ENCODE data around the gene MZT2A. TPM values are rescaled to one million over a fixed set of nuclear protein-coding genes. Genes with fewer than 3 reads are reported as not detected.
"Not testable (repeated sequence)": the region's sequence is repeated elsewhere in the genome, so short reads cannot be mapped to it uniquely, and the experiment has no call there.

Gene MZT2A
- total and polyA plus RNA-seq, 9 of the 15 experiments (the other 6 are each of a cell fraction or from before 2014, with no cell fraction given), result 5.8 to 355 (median 101) TPM

DNA sequence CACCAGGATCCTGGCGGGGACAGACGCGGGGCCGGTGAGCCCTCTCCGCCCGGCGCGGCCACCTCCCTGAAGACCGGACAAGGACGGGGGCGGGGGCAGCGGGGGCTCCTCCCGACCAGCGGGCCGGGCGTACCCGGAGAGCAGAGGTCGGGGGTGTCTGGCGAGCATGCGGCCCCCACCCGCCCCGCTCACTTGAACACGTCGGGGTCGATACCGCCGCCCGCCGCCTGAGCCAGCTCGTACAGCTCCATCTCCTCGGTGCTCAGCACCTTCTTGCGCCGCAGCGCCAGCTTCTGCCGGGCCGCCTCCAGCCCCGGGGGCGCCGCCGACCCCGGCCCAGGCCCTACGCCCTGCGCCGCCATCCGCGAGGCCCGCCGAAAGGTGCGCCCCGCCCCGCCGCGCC lies at the start of gene MZT2A (continued):
- TF ChIP-seq, protein P1, sequence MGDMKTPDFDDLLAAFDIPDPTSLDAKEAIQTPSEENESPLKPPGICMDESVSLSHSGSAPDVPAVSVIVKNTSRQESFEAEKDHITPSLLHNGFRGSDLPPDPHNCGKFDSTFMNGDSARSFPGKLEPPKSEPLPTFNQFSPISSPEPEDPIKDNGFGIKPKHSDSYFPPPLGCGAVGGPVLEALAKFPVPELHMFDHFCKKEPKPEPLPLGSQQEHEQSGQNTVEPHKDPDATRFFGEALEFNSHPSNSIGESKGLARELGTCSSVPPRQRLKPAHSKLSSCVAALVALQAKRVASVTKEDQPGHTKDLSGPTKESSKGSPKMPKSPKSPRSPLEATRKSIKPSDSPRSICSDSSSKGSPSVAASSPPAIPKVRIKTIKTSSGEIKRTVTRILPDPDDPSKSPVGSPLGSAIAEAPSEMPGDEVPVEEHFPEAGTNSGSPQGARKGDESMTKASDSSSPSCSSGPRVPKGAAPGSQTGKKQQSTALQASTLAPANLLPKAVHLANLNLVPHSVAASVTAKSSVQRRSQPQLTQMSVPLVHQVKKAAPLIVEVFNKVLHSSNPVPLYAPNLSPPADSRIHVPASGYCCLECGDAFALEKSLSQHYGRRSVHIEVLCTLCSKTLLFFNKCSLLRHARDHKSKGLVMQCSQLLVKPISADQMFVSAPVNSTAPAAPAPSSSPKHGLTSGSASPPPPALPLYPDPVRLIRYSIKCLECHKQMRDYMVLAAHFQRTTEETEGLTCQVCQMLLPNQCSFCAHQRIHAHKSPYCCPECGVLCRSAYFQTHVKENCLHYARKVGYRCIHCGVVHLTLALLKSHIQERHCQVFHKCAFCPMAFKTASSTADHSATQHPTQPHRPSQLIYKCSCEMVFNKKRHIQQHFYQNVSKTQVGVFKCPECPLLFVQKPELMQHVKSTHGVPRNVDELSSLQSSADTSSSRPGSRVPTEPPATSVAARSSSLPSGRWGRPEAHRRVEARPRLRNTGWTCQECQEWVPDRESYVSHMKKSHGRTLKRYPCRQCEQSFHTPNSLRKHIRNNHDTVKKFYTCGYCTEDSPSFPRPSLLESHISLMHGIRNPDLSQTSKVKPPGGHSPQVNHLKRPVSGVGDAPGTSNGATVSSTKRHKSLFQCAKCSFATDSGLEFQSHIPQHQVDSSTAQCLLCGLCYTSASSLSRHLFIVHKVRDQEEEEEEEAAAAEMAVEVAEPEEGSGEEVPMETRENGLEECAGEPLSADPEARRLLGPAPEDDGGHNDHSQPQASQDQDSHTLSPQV (IDR thresholded peaks at IDR 0.05), result peak; percentile 63
- TF ChIP-seq ZBTB17 (CRISPR knock-in tag; IDR thresholded peaks at IDR 0.05), result peak; percentile 47; the same call in 1 of the 2 replicates
- TF ChIP-seq NONO (IDR thresholded peaks at IDR 0.05; ENCODE audit: low read depth in 2 of 2, low read length in 1 of 2), result peak in 1 of 2 experiments; percentile 50; a peak in 1 of 4 replicates
- TF ChIP-seq, protein P2, sequence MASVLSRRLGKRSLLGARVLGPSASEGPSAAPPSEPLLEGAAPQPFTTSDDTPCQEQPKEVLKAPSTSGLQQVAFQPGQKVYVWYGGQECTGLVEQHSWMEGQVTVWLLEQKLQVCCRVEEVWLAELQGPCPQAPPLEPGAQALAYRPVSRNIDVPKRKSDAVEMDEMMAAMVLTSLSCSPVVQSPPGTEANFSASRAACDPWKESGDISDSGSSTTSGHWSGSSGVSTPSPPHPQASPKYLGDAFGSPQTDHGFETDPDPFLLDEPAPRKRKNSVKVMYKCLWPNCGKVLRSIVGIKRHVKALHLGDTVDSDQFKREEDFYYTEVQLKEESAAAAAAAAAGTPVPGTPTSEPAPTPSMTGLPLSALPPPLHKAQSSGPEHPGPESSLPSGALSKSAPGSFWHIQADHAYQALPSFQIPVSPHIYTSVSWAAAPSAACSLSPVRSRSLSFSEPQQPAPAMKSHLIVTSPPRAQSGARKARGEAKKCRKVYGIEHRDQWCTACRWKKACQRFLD (CRISPR knock-in tag; IDR thresholded peaks at IDR 0.05), result 0 out of 2 replicates have a peak, but pooled peaks have one; percentile 6
- peak; percentile 9 for TF ChIP-seq CXXC5 (CRISPR knock-in tag; IDR thresholded peaks at IDR 0.05)
- TF ChIP-seq PHF8 (IDR thresholded peaks at IDR 0.05; ENCODE audit: borderline replicate concordance, low read length), result peak; percentile 26; the same call in 1 of the 2 replicates
- TF ChIP-seq YY1 (IDR thresholded peaks at IDR 0.05; ENCODE audit: borderline replicate concordance in 1 of 3, control insufficient read depth in 1 of 3, extremely low read depth in 1 of 3, insufficient read depth in 3 of 3, insufficient read length in 1 of 3, insufficient replicate concordance in 2 of 3, low read depth in 1 of 3, low read length in 2 of 3), result peak in 1 of 3 experiments; percentile 76
- TF ChIP-seq RB1 (IDR thresholded peaks at IDR 0.05; ENCODE audit: low read depth), result 0 out of 2 replicates have a peak, but pooled peaks have one; percentile 24
- TF ChIP-seq ZNF197 (CRISPR knock-in tag; IDR thresholded peaks at IDR 0.05; ENCODE audit: low read depth), result 0 out of 2 replicates have a peak, but pooled peaks have one; percentile 9

DNA sequence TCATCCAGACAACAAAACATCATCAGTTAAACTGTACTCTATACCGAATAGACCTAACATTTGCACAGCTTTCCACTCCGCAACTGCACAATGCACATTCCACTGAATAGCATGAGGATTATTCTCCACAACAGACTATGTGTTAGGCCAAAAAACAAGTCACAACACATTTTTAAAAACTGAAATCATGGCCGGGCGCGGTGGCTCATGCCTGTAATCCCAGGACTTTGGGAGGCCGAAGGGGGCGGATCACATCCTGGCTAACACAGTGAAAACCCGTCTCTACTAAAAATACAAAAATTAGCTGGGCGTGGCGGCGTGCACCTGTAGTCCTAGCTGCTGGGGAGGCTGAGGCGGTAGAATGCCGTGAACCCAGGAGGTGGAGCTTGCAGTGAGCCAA lies 46.7 kb upstream of the MZT2A start:
- H3K27me3 ChIP-seq (ENCODE audit: control insufficient read depth in 2 of 2, insufficient read depth in 2 of 2, low read length in 2 of 2); H3K27ac ChIP-seq (ENCODE audit: extremely low read depth, low read depth, low read length); CTCF ChIA-PET (ENCODE audit: low intra/inter-chr PET ratio); H3K4me2 ChIP-seq (ENCODE audit: insufficient read depth, low read length); H3K36me3 ChIP-seq (ENCODE audit: control insufficient read depth, insufficient read depth, low read length); BruUV-seq (replicated peaks); ATAC-seq; in situ Hi-C loops (cut with MboI); H3K9me1 ChIP-seq (ENCODE audit: control insufficient read depth, insufficient read depth, low read length); H3K4me3 ChIP-seq; POLR2A ChIA-PET; H2AFZ ChIP-seq (ENCODE audit: low read depth, low read length); H3K9me3 ChIP-seq (replicated peaks; ENCODE audit: control insufficient read depth, insufficient read depth, low read depth, low read length); H4K20me1 ChIP-seq (replicated peaks; ENCODE audit: control insufficient read depth, insufficient read depth, low read length); H3K9ac ChIP-seq (ENCODE audit: insufficient read depth in 1 of 2, low read depth in 2 of 2, low read length in 2 of 2); intact Hi-C loops (cut with micrococcal nuclease); FAIRE-seq; H3K79me2 ChIP-seq (ENCODE audit: control insufficient read depth, insufficient read depth, low read length); DNase-seq (ENCODE audit: extremely low read depth in 1 of 4, low spot score in 3 of 4): not testable (repeated sequence)
- WGBS (ENCODE audit: insufficient coverage, low coverage, missing lambda C conversion rate), result 34% methylated on average over 13 of the region's 13 CpGs
- H3K4me1 ChIP-seq (replicated peaks in 1 of 2; ENCODE audit: control insufficient read depth in 2 of 2, insufficient read depth in 2 of 2, low read length in 2 of 2), result peaks cover 0 to 16% of the 10 kb centered on the region in 2 experiments; a peak in 2 of 5 replicates

Data from K562 (cell line).